ENCODE measurements around the gene LCE2D. TPM values are rescaled to one million over a fixed set of nuclear protein-coding genes. Genes with fewer than 3 reads are reported as not detected.
"Not testable (repeated sequence)": the region's sequence is repeated elsewhere in the genome, so short reads cannot be mapped to it uniquely, and the experiment has no call there.

The LCE2D gene
- total RNA-seq, 1 donor from 2014 or later = not detected

DNA sequence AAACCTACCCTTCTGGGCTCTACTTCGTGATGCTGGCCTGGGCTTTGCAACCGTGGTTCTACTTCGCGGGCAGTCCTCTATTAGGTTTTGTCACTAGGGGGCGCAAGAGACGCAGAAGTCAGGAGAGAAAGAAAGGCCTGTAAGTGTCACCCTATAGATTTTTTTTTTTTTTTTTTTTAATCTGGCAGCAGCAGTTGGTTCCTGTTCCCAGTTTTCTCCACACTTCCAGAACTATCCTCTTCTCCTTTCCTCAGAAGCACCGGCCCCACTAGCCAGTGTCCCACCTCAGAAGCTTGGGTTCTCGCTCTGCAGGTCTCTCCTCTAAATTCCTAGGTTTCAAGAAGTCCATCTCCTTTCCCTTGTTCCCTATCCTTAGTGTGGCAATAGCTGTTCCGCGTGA, 9.1 kb upstream of the LCE2D start:
- peak; percentile 7 for DNase-seq (ENCODE audit: low read depth)
- H3K36me3 ChIP-seq (ENCODE audit: control insufficient read depth, insufficient read depth, low read length) = no peaks in the 10 kb centered on the region
- no peaks in the 10 kb centered on the region for H3K27me3 ChIP-seq (ENCODE audit: control insufficient read depth, insufficient read depth, low read length)
- no peak overlapping the region for H3K4me3 ChIP-seq (ENCODE audit: low read depth, low read length)
- TF ChIP-seq, protein P1, sequence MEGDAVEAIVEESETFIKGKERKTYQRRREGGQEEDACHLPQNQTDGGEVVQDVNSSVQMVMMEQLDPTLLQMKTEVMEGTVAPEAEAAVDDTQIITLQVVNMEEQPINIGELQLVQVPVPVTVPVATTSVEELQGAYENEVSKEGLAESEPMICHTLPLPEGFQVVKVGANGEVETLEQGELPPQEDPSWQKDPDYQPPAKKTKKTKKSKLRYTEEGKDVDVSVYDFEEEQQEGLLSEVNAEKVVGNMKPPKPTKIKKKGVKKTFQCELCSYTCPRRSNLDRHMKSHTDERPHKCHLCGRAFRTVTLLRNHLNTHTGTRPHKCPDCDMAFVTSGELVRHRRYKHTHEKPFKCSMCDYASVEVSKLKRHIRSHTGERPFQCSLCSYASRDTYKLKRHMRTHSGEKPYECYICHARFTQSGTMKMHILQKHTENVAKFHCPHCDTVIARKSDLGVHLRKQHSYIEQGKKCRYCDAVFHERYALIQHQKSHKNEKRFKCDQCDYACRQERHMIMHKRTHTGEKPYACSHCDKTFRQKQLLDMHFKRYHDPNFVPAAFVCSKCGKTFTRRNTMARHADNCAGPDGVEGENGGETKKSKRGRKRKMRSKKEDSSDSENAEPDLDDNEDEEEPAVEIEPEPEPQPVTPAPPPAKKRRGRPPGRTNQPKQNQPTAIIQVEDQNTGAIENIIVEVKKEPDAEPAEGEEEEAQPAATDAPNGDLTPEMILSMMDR (IDR thresholded peaks at IDR 0.05; ENCODE audit: insufficient read depth, low read length, poor library complexity, severe bottlenecking) = peak; percentile 80

DNA sequence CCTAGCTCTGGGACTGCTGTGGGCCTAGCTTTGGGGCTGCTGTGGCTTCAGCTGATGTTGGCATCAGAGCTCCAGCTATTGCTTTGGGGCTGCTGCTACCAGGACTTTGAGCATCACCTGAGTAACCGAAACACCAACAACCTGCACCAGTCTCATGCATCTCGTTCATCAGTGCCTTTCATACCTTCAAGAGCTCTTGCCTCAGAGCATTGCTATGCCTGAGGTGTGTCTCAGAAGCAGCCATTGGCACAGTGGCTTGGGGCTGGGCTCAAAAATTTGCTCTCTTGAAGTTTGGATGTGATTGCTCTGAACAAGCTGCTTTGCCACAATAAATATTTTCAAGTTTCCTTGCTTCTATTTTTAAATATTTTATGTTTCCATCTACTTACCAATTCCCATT, 6.7 kb upstream of the LCE2D start:
- no peak overlapping the region for H3K4me3 ChIP-seq (ENCODE audit: low read depth, low read length)
- no peaks in the 10 kb centered on the region for H3K36me3 ChIP-seq (ENCODE audit: control insufficient read depth, insufficient read depth, low read length)
- no peaks in the 10 kb centered on the region for H3K27me3 ChIP-seq (ENCODE audit: control insufficient read depth, insufficient read depth, low read length)
- TF ChIP-seq, protein P1 (IDR thresholded peaks at IDR 0.05; ENCODE audit: insufficient read depth, low read length, poor library complexity, severe bottlenecking) = no peak
- no peak for DNase-seq (ENCODE audit: low read depth)

DNA sequence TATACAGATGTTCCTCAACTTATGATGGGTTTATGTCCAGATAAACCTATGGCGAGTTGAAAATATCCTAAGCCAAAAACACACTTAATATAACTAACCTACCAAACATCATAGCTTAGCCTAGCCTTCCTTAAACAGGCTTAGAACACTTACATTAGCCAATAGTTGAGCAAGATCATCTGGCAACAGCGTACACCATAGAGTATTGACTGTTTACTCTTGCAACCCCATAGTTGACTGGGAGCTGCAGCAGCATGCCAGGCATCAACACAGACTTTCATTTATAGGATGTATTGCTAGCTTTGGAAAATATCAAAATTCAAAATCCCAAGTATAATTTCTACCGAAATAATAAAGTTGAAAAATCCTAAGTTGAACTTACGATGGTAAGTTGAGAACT, 5.5 kb upstream of the LCE2D start:
- Histone ChIP-seq H3K4me3 (ENCODE audit: low read depth, low read length) (no peak overlapping the region), H3K27me3 (ENCODE audit: control insufficient read depth, insufficient read depth, low read length) (no peaks in the 10 kb centered on the region), H3K36me3 (ENCODE audit: control insufficient read depth, insufficient read depth, low read length) (no peaks in the 10 kb centered on the region)
- DNase-seq (ENCODE audit: low read depth) = no peak
- TF ChIP-seq, protein P1 (IDR thresholded peaks at IDR 0.05; ENCODE audit: insufficient read depth, low read length, poor library complexity, severe bottlenecking) = no peak

GRCh38 chr1:152658649-152659048, 4.5 kb upstream of the LCE2D start:
- no peaks in the 10 kb centered on the region for H3K27me3 ChIP-seq (ENCODE audit: control insufficient read depth, insufficient read depth, low read length)
- TF ChIP-seq, protein P1 (IDR thresholded peaks at IDR 0.05; ENCODE audit: insufficient read depth, low read length, poor library complexity, severe bottlenecking) = no peak
- H3K36me3 ChIP-seq (ENCODE audit: control insufficient read depth, insufficient read depth, low read length) = no peaks in the 10 kb centered on the region
- H3K4me3 ChIP-seq (ENCODE audit: low read depth, low read length) = no peak overlapping the region
- no peak for DNase-seq (ENCODE audit: low read depth)

DNA sequence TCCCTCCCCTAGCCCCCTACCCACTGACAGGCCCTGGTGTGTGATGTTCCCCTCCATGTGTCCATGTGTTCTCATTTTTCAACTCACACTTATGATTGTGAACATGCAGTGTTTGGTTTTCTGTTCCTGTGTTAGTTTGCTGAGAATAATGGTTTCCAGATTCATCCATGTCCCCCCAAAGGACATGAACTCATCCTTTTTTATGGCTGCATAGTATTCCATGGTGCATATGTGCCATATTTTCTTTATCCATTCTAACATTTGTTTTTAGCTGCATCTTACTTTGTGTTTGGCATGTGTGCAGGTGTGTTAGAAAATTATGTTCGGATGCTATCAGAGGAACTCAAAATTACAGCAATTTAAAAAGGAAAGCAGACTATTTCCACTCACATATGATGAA, 3.0 kb downstream of the LCE2D start:
- H3K4me3 ChIP-seq (ENCODE audit: low read depth, low read length); H3K36me3 ChIP-seq (ENCODE audit: control insufficient read depth, insufficient read depth, low read length); DNase-seq (ENCODE audit: low read depth); H3K27me3 ChIP-seq (ENCODE audit: control insufficient read depth, insufficient read depth, low read length): not testable (repeated sequence)

DNA sequence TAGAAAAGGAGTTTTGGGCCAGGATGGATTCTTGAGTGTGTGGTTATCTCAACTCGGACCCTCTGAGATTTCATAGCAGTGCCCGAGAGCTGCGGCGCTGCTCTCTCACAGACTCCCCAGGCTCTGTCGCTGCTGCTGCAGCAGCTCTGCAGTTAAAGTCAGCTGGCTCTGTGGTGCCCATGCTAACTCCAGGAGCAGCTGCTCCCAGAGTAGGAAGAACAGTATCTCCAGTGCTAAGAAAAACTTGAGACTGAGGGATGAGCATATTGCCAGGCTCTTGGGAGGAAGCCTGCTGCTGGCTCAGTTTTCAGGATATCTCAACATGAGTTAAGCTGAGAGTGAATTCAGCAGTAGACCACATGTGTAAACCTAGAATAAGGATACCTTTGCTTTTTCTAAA, 4.5 kb downstream of the LCE2D start:
- TF ChIP-seq, protein P1 (IDR thresholded peaks at IDR 0.05; ENCODE audit: insufficient read depth, low read length, poor library complexity, severe bottlenecking) = no peak
- Histone ChIP-seq H3K36me3 (ENCODE audit: control insufficient read depth, insufficient read depth, low read length) (no peaks in the 10 kb centered on the region), H3K4me3 (ENCODE audit: low read depth, low read length) (no peak overlapping the region), H3K27me3 (ENCODE audit: control insufficient read depth, insufficient read depth, low read length) (no peaks in the 10 kb centered on the region)
- DNase-seq (ENCODE audit: low read depth) = no peak

Measured in kidney epithelial cell (primary cell).